Activated gamma-delta T cell treated with Interleukin-2 at 50 U/mL for 16 hours (primary cell): Measurements from ENCODE around the gene CTDSP2.
"Not testable (repeated sequence)": the region's sequence is repeated elsewhere in the genome, so short reads cannot be mapped to it uniquely, and the experiment has no call there.

Experiments
- DNase-seq: peaks from one replicate; pipeline ENCODE4 v3.0.0-alpha.2; 2020

The CTDSP2 gene

GRCh38 chr12:57777367-57777766 lies 69.2 kb downstream of the CTDSP2 start:
- DNase-seq: no peak

- no peak for DNase-seq
Measured at GRCh38 chr12:57776247-57776587, 70.3 kb downstream of the CTDSP2 start.

- no peak for DNase-seq
Measured at GRCh38 chr12:57775563-57776246, 70.8 kb downstream of the CTDSP2 start.

GRCh38 chr12:57775044-57775443 lies 71.5 kb downstream of the CTDSP2 start:
- DNase-seq: no peak

- not testable (repeated sequence) for DNase-seq
Measured at GRCh38 chr12:57774634-57775033, 71.9 kb downstream of the CTDSP2 start.

- no peak for DNase-seq
Measured at GRCh38 chr12:57772429-57773322, 73.9 kb downstream of the CTDSP2 start, which contains the start of gene EEF1AKMT3. TSS of gene EEF1AKMT3 (plus strand) at chr12:57772614. CDS start at chr12:57772725, 111 bp downstream.

- peak; percentile 80 for DNase-seq
Measured at GRCh38 chr12:57771873-57772428, 74.6 kb downstream of the CTDSP2 start, which contains the start of gene METTL1. TSS of gene METTL1 (minus strand) at chr12:57772105. CDS start at chr12:57772083, 22 bp downstream.

GRCh38 chr12:57771236-57771872 lies 75.2 kb downstream of the CTDSP2 start:
- peak; percentile 62 for DNase-seq

- DNase-seq: no peak
Measured at GRCh38 chr12:57770734-57771133, 75.8 kb downstream of the CTDSP2 start.
